Activated CD4-positive, alpha-beta T cell treated with anti-CD3 and anti-CD28 coated beads, Interleukin-2, amount 10 ng/mL, durations not matched to agents 7 days and 5 days (primary cell): ENCODE data around the gene DOCK11. TPM values are rescaled to one million over a fixed set of nuclear protein-coding genes. Genes with fewer than 3 reads are reported as not detected.
"Not testable (repeated sequence)": the region's sequence is repeated elsewhere in the genome, so short reads cannot be mapped to it uniquely, and the experiment has no call there.

Experiments
- CTCF ChIA-PET: fragments of 350-600 bp; sonication (Branson Sonifier 250); formaldehyde crosslinking; loops from one replicate; lab custom pipeline; 2021; ENCODE audit warnings: antibody characterized with exemption; lab: Charles Lee
- POLR2A ChIA-PET: fragments of 350-600 bp; sonication (Branson Sonifier 250); formaldehyde crosslinking; loops from one replicate; lab custom pipeline; 2021; ENCODE audit warnings: antibody characterized with exemption; lab: Charles Lee
- DNase-seq: peaks from one replicate; pipeline ENCODE4 v3.0.0-alpha.2; 2020
- H3K27ac Mint-ChIP-seq: one replicate; pipeline ENCODE4 v1.8.0; 2021; ENCODE audit warnings: mild to moderate bottlenecking, moderate library complexity, mixed read lengths
- H3K27me3 Mint-ChIP-seq: one replicate; pipeline ENCODE4 v1.8.0; 2021; ENCODE audit warnings: mixed read lengths
- H3K36me3 Mint-ChIP-seq: one replicate; pipeline ENCODE4 v1.8.0; 2021; ENCODE audit warnings: low read depth, mixed read lengths
- H3K4me1 Mint-ChIP-seq: one replicate; pipeline ENCODE4 v1.8.0; 2021; ENCODE audit warnings: mixed read lengths
- H3K4me3 Mint-ChIP-seq: one replicate; pipeline ENCODE4 v1.8.0; 2021; ENCODE audit warnings: mild to moderate bottlenecking, moderate library complexity, mixed read lengths
- H3K9me3 Mint-ChIP-seq: one replicate; pipeline ENCODE4 v1.8.0; 2021; ENCODE audit warnings: mixed read lengths
- total RNA-seq, 2 experiments: library from RNA; stranded (reverse); gene quantifications; one replicate each; pipeline ENCODE4 v1.2.3, GENCODE V29; 2021

DOCK11 gene
- total RNA-seq: 10 to 100 TPM; 76.6 to 77.8 TPM

- peaks cover 22% of the 10 kb centered on the region for H3K36me3 Mint-ChIP-seq
- H3K4me3 Mint-ChIP-seq: peak within 1 kb of the TSS; percentile 98
- no peaks in the 10 kb centered on the region for H3K9me3 Mint-ChIP-seq
- H3K27ac Mint-ChIP-seq: peak within 1 kb of the TSS; percentile 100
- CTCF ChIA-PET: interaction anchor here (0.6 to 1.5 kb wide), 5 partner anchors 27 to 147 kb away, joined by 3 read pairs; no protein-coding TSS in a partner anchor
- no peaks in the 10 kb centered on the region for H3K27me3 Mint-ChIP-seq
- H3K4me1 Mint-ChIP-seq: peaks cover 33% of the 10 kb centered on the region
- POLR2A ChIA-PET: interaction anchor here (0.7 to 1.9 kb wide), 2 partner anchors 27 to 33 kb away, joined by 3 to 6 read pairs; no protein-coding TSS in a partner anchor
- DNase-seq: peak; percentile 87
These were observed at the start of gene DOCK11 for GRCh38 chrX:118495061-118495921. TSS of gene DOCK11 (plus strand) at chrX:118495815. CDS start at chrX:118495972, 157 bp downstream.

GRCh38 chrX:118448273-118448783 is 47.3 kb upstream of the DOCK11 start:
- Mint-ChIP-seq H3K4me1 (no peaks in the 10 kb centered on the region), H3K27me3 (no peaks in the 10 kb centered on the region), H3K36me3 (peaks cover 12% of the 10 kb centered on the region), H3K27ac (peak overlapping the region; percentile 27), H3K4me3 (no peak overlapping the region), H3K9me3 (no peaks in the 10 kb centered on the region)
- ChIA-PET POLR2A (no interaction called here), CTCF (no interaction called here)
- DNase-seq: no peak

- Mint-ChIP-seq H3K4me1 (peaks cover 3% of the 10 kb centered on the region), H3K36me3 (peaks cover 12% of the 10 kb centered on the region), H3K4me3 (no peak overlapping the region), H3K27ac (no peak overlapping the region), H3K9me3 (no peaks in the 10 kb centered on the region), H3K27me3 (no peaks in the 10 kb centered on the region)
- DNase-seq: no peak
- POLR2A ChIA-PET: no interaction called here
- CTCF ChIA-PET: interaction anchor here (1.2 kb wide), 1 partner anchor 11 kb away, joined by 3 read pairs; no protein-coding TSS in a partner anchor
These were observed 40.6 kb upstream of the DOCK11 start for GRCh38 chrX:118455013-118455412.

GRCh38 chrX:118459494-118459893 is 36.1 kb upstream of the DOCK11 start:
- CTCF ChIA-PET: interaction anchor here (0.6 to 1.7 kb wide), 5 partner anchors 11 to 1049 kb away, joined by 3 to 6 read pairs (median 3); no protein-coding TSS in a partner anchor
- Mint-ChIP-seq H3K4me1 (peaks cover 3% of the 10 kb centered on the region), H3K36me3 (no peaks in the 10 kb centered on the region), H3K9me3 (no peaks in the 10 kb centered on the region), H3K27ac (no peak overlapping the region), H3K27me3 (no peaks in the 10 kb centered on the region), H3K4me3 (no peak overlapping the region)
- POLR2A ChIA-PET: interaction anchor here (0.5 kb wide), 1 partner anchor 19 kb away, joined by 8 read pairs; no protein-coding TSS in a partner anchor
- DNase-seq: peak; percentile 34

- no peaks in the 10 kb centered on the region for H3K9me3 Mint-ChIP-seq
- ChIA-PET CTCF (no interaction called here), POLR2A (no interaction called here)
- no peak overlapping the region for H3K27ac Mint-ChIP-seq
- no peaks in the 10 kb centered on the region for H3K27me3 Mint-ChIP-seq
- no peak overlapping the region for H3K4me3 Mint-ChIP-seq
- H3K36me3 Mint-ChIP-seq: no peaks in the 10 kb centered on the region
- H3K4me1 Mint-ChIP-seq: peaks cover 2% of the 10 kb centered on the region
- no peak for DNase-seq
These were observed 31.1 kb upstream of the DOCK11 start for GRCh38 chrX:118464501-118464900.

GRCh38 chrX:118468122-118468521 is 27.5 kb upstream of the DOCK11 start:
- DNase-seq: no peak
- POLR2A ChIA-PET: no interaction called here
- CTCF ChIA-PET: interaction anchor here (1.3 kb wide), 1 partner anchor 22 kb away, joined by 3 read pairs; no protein-coding TSS in a partner anchor
- H3K27me3 Mint-ChIP-seq: no peaks in the 10 kb centered on the region
- no peaks in the 10 kb centered on the region for H3K36me3 Mint-ChIP-seq
- no peaks in the 10 kb centered on the region for H3K9me3 Mint-ChIP-seq
- no peak overlapping the region for H3K27ac Mint-ChIP-seq
- H3K4me1 Mint-ChIP-seq: no peaks in the 10 kb centered on the region
- no peak overlapping the region for H3K4me3 Mint-ChIP-seq

GRCh38 chrX:118470721-118471347 is 24.8 kb upstream of the DOCK11 start:
- H3K36me3 Mint-ChIP-seq, H3K4me1 Mint-ChIP-seq, DNase-seq, H3K9me3 Mint-ChIP-seq, H3K4me3 Mint-ChIP-seq, H3K27me3 Mint-ChIP-seq, H3K27ac Mint-ChIP-seq, POLR2A ChIA-PET: not testable (repeated sequence)
- CTCF ChIA-PET: interaction anchor here (0.6 to 1.2 kb wide), 3 partner anchors 11 to 234 kb away, joined by 3 to 6 read pairs (median 6); no protein-coding TSS in a partner anchor

- no peak overlapping the region for H3K27ac Mint-ChIP-seq
- H3K4me1 Mint-ChIP-seq: no peaks in the 10 kb centered on the region
- DNase-seq: no peak
- H3K4me3 Mint-ChIP-seq: no peak overlapping the region
- no peaks in the 10 kb centered on the region for H3K27me3 Mint-ChIP-seq
- POLR2A ChIA-PET: no interaction called here
- H3K9me3 Mint-ChIP-seq: no peaks in the 10 kb centered on the region
- no peaks in the 10 kb centered on the region for H3K36me3 Mint-ChIP-seq
- CTCF ChIA-PET: no interaction called here
These were observed 21.0 kb upstream of the DOCK11 start for GRCh38 chrX:118474586-118474985.

- Mint-ChIP-seq H3K4me3 (no peak overlapping the region), H3K27me3 (no peaks in the 10 kb centered on the region), H3K27ac (no peak overlapping the region), H3K36me3 (no peaks in the 10 kb centered on the region), H3K9me3 (no peaks in the 10 kb centered on the region), H3K4me1 (no peaks in the 10 kb centered on the region)
- ChIA-PET CTCF (no interaction called here), POLR2A (no interaction called here)
- no peak for DNase-seq
These were observed 19.7 kb upstream of the DOCK11 start for GRCh38 chrX:118475903-118476302.

- Mint-ChIP-seq H3K4me3 (no peak overlapping the region), H3K36me3 (no peaks in the 10 kb centered on the region), H3K27me3 (no peaks in the 10 kb centered on the region), H3K9me3 (no peaks in the 10 kb centered on the region), H3K27ac (no peak overlapping the region), H3K4me1 (no peaks in the 10 kb centered on the region)
- ChIA-PET CTCF (no interaction called here), POLR2A (no interaction called here)
- no peak for DNase-seq
These were observed 15.4 kb upstream of the DOCK11 start for GRCh38 chrX:118480172-118480571.

- DNase-seq, H3K9me3 Mint-ChIP-seq, H3K36me3 Mint-ChIP-seq, H3K4me1 Mint-ChIP-seq, H3K4me3 Mint-ChIP-seq, POLR2A ChIA-PET, H3K27me3 Mint-ChIP-seq, H3K27ac Mint-ChIP-seq: not testable (repeated sequence)
- CTCF ChIA-PET: interaction anchor here (0.6 kb wide), 1 partner anchor 489 kb away, joined by 3 read pairs; no protein-coding TSS in a partner anchor
These were observed 13.2 kb upstream of the DOCK11 start for GRCh38 chrX:118482384-118482783.

- H3K36me3 Mint-ChIP-seq: no peaks in the 10 kb centered on the region
- H3K4me1 Mint-ChIP-seq: no peaks in the 10 kb centered on the region
- DNase-seq: no peak
- CTCF ChIA-PET: no interaction called here
- H3K27me3 Mint-ChIP-seq: no peaks in the 10 kb centered on the region
- no peak overlapping the region for H3K4me3 Mint-ChIP-seq
- POLR2A ChIA-PET: no interaction called here
- H3K9me3 Mint-ChIP-seq: no peaks in the 10 kb centered on the region
- no peak overlapping the region for H3K27ac Mint-ChIP-seq
These were observed 11.3 kb upstream of the DOCK11 start for GRCh38 chrX:118484216-118484903.
